Stimulated activated CD4-positive, alpha-beta T cell treated with anti-CD3 and anti-CD28 coated beads, TNF-alpha, amount 100 ng/mL, for 4 hours (primary cell): ENCODE measurements around the gene ELMO3.

Experiments
- DNase-seq, 3 experiments: peaks; one replicate each; pipeline ENCODE4 v3.0.0-alpha.2; 2020; ENCODE audit warnings: low read depth in 3 of 3

Gene ELMO3

DNA sequence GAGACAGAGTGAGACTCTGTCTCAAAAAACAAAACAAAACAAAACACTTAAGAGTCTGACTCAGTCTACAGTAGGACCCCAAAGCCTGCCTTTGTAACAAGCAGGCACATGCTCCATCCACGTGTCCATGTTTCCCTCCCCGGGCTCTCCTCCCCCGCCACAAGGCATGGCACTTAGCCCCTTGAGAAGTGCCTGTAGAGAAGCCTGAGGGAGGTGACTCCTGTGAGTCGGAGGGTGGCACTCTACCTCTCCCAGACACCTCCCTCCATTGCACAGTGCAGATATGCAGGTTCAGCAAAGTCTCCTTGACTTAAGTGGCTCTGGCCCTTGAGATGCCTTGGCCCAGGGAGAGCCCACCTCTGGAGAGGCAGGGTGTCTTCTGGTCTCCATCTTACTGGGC lies 41.6 kb downstream of the ELMO3 start:
- DNase-seq = no peak

DNA sequence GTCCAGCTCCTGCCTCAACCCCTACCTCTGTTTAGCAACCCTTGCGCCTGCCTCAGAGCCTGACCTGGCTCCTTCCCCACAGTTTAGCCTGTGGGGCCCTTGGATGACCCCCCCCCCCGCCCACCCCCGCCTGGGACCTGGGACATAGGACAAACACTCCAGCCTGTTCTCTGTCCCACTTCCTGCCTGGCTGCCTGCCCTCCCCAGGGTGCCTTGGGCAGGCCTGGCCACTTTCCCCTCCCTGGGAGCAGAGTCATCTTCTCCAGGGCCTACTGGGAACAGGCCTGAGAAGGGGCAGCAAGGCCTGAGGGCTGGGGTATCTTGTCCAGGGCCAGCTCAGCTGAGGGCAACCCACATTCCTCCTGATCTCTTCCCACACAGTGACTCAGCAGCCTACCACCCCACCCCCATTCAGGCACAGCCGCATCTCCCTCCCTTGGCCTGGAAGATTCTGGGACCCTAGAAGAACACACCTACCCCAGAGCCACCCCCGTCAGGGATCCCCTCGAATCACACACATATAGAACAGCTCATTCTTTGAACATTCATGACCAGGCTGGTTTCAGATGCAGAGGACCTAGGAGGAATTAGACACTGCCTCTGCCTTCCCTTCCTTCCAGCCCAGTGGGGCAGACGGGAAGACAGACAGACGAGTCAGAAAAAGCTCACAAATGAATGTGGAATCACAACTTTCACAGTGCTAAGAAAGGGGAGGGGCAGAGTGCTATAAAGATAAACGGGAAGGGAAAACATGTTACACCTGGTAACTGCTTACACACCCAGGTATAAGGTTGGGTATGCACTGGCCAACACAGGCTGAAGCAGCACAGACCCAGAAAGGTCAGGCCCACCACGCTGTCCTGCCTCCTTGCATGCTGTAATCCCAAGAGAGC lies 42.3 kb downstream of the ELMO3 start:
- no peak for DNase-seq

DNA sequence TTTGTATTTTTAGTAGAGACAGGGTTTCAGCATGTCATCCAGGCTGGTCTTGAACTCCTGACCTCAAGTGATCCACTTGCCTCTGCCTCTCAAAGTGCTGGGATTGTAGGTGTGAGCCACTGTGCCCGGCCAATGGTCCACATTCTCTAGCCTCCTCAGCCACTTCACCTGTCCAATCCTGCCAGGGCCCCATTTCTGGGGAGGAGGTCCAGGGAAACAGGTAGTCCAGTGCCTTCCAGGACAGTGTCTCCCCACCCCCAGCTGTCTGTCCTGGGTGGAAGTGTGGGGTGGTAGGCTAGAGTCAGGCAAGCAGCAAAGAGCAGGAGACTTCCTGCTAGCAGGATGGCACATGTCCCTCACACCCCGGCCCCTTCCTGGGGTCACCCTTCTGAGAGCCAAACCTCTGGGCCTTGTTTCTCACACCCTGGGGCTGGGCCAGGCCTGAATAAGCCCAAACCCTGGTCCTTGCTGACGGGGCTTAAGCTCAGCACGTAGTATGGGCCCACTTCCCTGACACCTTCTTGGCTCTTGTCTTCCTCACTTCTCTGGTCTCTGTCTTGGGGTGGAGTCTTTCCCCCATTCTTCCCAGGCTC lies 43.3 kb downstream of the ELMO3 start:
- DNase-seq = no peak

DNA sequence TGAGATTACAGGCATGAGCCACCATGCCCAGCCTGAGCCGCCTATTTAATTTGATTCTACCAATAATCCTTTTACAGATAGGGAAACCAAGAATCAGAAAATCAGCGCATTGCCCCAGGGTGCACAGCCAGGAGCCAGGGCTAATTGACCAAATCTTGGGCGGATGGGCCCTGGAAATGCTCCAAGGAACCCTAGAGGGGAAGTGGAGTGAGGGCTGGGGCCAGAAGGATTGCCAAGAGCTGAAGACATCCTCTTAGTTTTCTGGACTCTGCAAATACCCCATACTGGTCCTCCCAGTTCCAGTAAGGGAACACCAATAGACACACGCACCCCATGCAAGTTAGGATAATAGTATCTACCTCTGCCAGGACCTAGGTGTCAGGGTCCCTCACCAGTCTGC lies 44.5 kb downstream of the ELMO3 start:
- no peak for DNase-seq

DNA sequence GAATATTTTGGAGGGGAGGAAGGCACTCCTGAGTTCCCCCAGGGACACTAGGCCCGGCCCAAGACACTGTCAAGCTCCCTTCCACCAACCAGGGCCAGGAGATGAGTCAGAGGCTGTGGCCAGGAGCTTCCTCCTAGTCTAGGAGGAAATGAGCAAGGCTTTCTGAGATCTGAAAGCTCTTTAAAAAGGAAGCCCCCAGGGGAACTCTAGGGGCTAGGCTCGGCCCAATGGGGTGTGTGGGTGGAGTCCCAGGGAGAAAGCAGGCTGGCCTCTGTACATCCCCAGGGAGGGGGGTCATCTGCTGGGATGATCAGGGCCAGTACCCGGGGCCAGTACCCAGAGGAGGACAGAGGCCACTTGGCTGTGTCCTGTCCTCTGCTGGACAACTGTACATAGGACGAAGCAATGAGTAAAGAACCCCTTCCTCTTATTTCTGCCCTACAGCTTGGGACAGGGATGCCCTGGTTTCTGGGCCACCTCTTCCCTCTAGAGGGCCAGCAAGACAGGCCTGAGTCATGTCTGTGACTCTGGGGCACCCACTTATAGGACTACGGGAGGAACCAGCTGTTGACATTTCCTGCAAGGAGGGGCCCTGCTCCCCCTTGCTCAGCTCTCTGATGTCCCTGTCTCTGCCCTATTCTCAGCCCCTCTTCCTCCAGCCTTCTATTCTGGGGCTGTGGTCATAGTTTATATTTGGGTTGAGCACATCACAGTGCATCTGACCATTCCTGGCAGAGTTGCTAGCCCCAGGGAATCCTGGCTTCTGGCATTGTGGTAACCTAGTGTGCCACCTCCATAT lies 45.7 kb downstream of the ELMO3 start:
- DNase-seq = peak; percentile 44 to 69 (median 56)

DNA sequence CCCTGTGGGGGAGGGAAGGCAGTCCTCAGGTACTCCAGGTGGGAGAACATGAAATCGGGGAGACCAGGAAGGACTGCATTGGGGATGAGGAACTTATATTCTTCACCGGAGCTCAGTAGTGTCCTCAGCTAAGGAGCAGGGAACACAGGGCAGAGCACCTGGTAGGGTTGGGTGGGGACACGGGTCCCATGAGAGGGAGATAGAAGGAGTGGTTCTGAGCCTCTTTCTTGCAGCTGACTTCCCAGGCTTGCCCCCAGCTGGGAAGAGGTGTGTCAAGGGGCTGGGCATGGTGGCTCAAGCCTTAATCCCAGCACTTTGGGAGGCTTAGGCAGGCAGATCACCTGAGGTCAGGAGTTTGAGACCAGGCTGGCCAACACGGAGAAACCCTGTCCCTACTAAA lies 46.3 kb downstream of the ELMO3 start:
- DNase-seq = no peak

DNA sequence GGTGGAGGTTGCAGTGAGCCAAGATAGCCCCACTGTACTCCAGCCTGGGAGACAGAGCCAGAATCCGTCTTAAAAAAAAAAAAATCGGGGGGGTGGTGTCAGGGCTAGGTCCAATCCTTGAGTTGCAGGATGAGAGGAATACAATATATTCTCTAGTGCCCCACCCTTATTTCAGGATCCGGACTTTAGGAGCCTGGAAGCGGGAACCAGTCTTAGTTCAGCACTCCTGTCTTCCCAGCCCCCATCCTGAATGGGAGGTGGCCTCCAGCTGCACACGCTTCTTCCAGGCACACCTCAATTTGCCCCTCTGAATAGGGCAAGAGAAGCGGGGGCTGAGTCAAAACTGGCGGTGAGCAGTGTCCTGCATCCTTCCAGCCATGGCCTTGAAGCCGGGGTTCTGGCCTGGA lies 46.7 kb downstream of the ELMO3 start:
- no peak for DNase-seq

DNA sequence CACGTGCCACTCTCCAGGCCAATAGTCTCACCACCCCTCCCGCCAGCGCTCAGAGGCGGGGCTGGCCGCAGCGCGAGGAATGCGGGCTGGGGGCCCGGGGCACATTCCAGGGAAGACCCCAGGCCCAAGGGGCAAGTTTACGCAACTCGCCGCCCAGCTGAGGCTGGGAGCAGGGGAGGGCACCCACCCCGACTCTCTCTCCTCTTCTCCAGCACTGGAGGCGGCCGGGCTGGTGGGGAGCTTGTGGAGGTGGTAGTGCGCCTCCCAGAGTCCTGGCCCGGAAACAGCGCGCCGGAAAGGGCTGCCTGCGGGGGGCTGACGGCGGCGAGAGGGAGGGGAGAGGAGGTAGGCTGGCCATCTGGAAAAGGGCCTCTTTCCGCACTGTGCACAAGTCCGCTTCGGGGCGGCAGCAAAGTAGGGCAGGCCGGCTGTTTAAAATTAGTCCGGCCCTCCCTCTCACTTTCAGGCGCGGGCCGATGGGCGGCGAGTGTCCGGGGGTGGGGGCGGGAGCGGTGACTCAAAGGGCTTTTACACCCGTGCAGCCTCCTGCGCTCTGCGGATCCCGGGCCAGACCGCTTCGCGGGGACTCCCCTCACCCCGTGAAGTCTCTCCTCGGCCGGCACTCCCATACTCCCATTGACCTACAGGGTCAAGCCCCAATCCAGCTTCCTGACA lies 47.3 kb downstream of the ELMO3 start:
- DNase-seq = no peak

DNA sequence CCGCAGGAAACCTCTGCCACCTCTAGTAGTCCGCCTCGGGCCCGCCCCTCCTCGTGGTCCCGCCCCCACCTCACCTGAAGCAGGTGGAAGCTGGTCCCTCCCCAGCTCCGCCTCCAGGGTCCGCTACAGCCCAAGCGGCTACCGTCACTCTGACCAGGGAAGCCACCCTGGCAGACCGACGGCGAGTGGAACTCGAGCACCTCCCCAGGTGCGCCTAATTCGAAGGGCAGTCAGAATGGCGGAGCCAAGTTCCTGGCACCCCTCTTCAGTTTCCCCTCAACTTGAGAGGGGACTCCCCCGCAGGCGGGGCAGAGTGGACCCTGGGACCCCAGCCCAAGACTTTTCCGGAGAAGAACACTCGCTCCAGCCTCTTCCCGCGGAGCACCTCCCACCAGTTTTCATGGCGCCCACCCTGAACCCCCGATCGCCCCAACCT lies 47.8 kb downstream of the ELMO3 start:
- DNase-seq = peak in 1 of 3 experiments; percentile 23

DNA sequence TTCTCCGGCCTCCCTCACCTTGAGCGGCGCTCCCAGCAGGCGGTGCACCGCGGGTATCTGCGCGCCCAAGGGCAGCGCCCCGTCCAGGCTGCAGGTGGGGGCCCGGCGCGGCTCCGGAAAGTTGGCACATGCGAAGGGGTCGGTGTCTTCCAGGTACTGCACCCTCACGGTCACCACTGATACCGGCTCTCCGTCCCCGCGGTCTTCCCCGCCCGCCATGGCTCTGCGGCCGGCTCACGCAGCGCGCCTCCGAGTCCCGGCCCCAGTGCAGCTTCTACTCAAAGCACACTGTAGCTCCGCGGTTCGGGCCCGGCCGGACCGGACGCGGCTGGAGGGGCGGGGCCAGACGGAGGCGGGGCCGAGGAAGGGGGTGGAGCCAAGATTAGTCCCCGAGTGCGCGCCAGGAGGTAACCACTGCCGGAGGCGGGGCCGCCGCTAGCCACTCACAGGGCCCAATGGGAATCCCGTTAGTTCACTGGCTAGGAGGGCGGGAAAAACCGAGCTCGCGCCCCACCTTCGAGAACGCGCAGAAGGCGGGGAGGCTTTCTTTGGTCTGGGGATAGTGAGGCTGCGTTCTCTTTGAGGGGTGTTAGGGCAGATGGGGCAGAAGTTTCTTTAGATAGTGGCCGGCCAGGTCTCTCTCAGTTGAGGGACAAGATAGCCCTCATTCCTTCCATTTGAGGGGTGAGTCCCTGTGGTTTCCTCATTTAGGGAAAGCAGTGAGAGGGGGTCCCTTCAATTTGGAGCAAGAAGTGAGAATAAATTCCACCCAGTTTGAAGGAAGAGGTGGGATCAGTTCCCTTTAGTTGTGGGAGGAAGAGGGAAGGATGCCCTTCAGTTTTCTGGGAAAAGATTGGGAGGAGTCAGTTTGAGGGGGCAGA lies 48.5 kb downstream of the ELMO3 start, which contains the start of gene FHOD1:
Gene FHOD1 (minus strand): TSS at position 290 of the 881 bp plus-strand sequence. CDS start 71 bp downstream, at position 219.
- peak; percentile 87 to 98 (median 90) for DNase-seq

DNA sequence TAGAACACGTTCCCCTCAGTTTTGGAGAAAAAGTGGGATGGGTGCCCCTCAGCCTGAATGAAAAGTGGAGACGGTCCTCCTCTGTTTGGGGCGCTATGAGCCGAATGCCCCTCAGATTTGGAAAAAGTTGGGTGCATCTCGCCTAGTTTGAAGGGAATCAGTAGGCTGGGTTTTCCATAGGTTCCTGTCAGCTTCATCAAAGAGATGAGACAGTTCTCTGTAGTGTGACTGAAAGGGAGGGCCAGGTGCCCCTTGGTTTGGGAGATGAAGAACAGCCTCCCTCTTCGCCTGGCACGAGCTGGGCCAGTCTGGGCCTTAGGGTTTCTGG lies 49.1 kb downstream of the ELMO3 start:
- DNase-seq = no peak

DNA sequence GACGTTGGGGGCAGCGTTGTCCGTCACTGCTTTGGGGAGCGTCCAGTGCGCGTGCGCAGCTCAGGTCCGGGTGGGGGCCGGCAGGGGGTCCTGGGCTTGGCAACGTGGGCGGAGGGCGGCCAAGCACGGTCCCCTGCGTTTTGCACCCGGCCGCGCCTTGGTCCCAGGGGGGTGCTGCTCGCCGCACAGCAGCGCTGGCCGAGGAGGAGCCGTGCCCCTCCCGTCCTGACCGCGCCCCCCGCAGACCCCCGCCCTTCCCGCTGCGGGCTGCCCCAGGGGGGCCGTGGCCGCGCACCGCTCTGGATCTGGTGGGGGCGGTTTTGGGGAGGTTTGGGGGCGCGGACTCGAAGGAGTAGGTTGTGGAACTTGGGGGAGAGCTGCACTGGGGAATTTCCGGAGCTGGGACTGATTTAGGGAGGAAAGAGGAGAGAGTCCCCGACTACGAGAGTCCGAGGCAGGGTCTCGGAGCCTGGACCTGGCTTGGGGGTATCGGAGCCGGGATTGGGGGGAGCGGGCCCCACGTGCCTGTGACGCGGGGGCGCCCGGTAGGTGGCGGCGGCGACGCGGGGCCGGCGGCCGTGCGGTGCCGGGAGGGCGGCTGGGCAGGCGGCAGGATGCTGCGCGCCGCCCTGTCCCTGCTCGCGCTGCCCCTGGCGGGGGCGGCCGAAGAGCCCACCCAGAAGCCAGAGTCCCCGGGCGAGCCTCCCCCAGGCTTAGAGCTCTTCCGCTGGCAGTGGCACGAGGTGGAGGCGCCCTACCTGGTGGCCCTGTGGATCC lies 49.7 kb downstream of the ELMO3 start, which contains the start of gene SLC9A5:
Gene SLC9A5 (plus strand): TSS at position 579 of the 777 bp plus-strand sequence. CDS start 36 bp downstream, at position 615.
- DNase-seq = no peak

DNA sequence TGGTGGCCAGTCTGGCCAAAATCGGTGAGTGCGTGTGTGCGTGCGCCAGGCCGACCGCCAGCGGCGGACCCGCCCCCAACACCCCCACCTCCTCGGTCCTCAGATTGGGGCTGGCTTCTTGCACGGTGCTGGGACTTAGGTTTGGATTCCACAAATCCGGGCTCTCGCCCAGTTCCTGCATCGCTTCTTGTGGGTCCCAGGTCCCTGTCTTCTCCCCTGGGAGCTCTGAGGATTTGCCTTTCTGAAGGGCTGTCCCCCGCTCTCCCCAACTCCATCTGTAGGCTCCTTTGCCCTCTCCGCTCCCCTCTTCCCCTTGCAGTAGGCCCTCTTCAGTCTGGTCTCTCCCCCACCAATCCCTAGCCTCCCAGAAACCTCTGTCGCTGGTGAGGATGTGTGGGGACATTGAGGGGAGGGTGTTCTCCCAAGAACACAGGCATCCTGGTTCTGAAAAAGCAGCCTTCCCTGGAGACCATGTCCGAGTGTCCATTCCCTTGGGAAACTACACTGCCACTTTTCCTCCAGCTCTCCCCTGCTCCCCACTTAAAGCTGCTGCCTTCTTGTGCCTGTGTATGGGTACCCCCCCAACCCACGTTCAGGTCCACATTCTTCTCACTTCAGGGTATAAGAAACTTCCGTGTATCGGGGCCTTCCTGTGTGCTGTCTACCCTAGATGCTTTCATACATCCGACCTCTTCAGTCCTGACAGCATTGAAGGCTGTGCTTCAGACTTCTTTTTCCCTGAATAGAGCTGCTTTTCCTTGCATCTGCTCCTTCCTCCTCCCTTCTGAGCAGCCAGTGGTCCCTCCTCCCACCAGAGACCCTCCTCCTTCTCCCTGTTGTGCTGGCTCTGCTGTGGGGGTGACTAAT lies 50.5 kb downstream of the ELMO3 start:
- DNase-seq = no peak

DNA sequence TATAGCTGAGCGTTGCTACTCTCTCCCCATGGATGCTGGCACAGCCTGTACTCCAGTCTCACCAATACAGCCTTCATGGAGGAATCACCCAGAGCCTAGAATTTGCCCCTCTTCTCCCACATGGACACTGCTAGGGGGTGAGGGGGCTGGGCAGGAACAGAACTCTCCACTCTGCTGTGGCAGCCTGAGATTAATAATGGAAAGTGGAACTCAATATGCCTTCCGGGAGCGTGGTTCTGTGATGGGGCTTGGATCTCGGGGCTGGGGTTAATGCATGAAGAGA lies 51.1 kb downstream of the ELMO3 start:
- no peak for DNase-seq

DNA sequence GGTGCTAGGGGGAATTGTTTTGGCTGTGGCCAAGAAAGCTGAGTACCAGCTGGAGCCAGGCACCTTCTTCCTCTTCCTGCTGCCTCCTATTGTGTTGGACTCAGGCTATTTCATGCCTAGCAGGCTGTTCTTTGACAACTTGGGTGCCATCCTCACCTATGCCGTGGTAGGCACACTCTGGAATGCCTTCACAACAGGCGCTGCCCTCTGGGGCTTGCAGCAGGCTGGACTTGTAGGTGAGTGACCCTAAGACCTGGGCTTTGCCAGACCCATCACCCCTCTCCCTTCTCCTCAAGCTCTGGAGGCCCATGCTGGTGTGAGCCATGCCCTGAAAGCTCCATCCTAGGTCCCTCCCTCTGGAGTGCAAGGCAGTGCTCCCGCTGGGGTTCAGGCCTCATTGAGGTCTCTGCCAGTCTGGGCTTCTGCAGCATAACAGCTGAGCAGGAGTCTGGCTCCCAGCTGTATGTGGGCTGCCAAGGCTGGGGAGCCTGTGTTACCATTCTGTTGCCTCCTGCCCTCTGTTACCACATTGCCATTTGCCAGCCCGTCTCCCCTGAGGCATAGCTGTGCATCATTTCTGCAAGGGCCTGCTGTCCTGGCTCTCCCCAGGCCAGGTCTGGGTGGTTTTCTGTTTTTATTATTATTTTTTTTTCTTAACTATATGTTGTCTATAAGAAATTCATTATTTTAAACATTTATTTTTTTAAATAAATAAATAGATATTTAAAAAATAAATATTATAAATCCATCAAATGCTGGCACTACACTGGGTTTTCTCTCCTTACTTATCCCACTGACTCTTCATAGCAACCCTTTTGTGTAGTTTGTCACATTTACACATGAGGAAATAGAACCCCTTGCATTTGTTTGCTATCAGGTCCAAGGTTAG lies 53.9 kb downstream of the ELMO3 start:
- DNase-seq = no peak
